HepG2 (cell line): ENCODE measurements around the gene C12orf42.

Experiments used
- ARNTL ChIP-seq: sonication (generic); formaldehyde crosslinking; IDR thresholded peaks from 2 replicates; pipeline ENCODE4 v1.4.0; 2020; ENCODE audit warnings: mild to moderate bottlenecking, missing genetic modification reagents
- ATF3 ChIP-seq: sonication (generic); formaldehyde crosslinking; IDR thresholded peaks from 2 replicates; pipeline ENCODE4 v1.4.0; 2020; ENCODE audit warnings: missing genetic modification reagents
- CREB1 ChIP-seq, 2 experiments: fragments of 450-650 bp in 1 of 2; IDR thresholded peaks; 2 replicates each; pipeline ENCODE4 v1.6.1; 2016 to 2017; ENCODE audit warnings: control low read depth in 1 of 2, mild to moderate bottlenecking in 1 of 2, missing compliant biosample characterization in 1 of 2, missing genetic modification characterization in 1 of 2
- PATZ1 ChIP-seq: sonication (generic); formaldehyde crosslinking; IDR thresholded peaks from 2 replicates; pipeline ENCODE4 v1.4.0; 2020; ENCODE audit warnings: missing genetic modification reagents
- POLR2A ChIP-seq, 2 experiments: IDR thresholded peaks; 2 replicates each; pipeline ENCODE4 v1.6.1; 2011; ENCODE audit warnings: low read depth in 2 of 2, low read length in 2 of 2, mild to moderate bottlenecking in 1 of 2, moderate library complexity in 1 of 2; ENCODE audit not compliant: insufficient read depth in 1 of 2
- RAD21 ChIP-seq: fragments of 450-650 bp; formaldehyde crosslinking; IDR thresholded peaks from 2 replicates; pipeline ENCODE4 v1.5.0; 2020; ENCODE audit warnings: mild to moderate bottlenecking
- SMC3 ChIP-seq: IDR thresholded peaks from 2 replicates; pipeline ENCODE4 v1.6.1; 2011; ENCODE audit warnings: low read length, improper control_type of control experiment
- SOX6 ChIP-seq, 2 experiments: fragments of 450-650 bp in 1 of 2; sonication (generic) in 1 of 2; formaldehyde crosslinking in 1 of 2; IDR thresholded peaks; 2 replicates each; pipeline versions ENCODE4 v1.4.0 to v1.6.1; 2017 to 2020; ENCODE audit warnings: antibody characterized with exemption in 1 of 2, mild to moderate bottlenecking in 1 of 2, missing genetic modification reagents in 1 of 2
- TCF7L2 ChIP-seq: IDR thresholded peaks from 2 replicates; pipeline ENCODE4 v1.6.1; 2011; ENCODE audit warnings: mild to moderate bottlenecking, low read depth, low read length, moderate library complexity
- ZFP41 ChIP-seq: sonication (generic); formaldehyde crosslinking; IDR thresholded peaks from 2 replicates; pipeline ENCODE4 v1.4.0; 2020; ENCODE audit warnings: mild to moderate bottlenecking, missing genetic modification reagents, borderline replicate concordance
- ZNF30 ChIP-seq: sonication (generic); formaldehyde crosslinking; IDR thresholded peaks from 2 replicates; pipeline ENCODE4 v1.5.0; 2020; ENCODE audit warnings: mild to moderate bottlenecking, missing genetic modification reagents
- ZNF556 ChIP-seq: sonication (generic); formaldehyde crosslinking; IDR thresholded peaks from 2 replicates; pipeline ENCODE4 v1.4.0; 2020; ENCODE audit warnings: mild to moderate bottlenecking, missing genetic modification reagents, borderline replicate concordance
- TF ChIP-seq, protein P1 (sequence below), 2 experiments: fragments of 450-650 bp in 1 of 2; sonication (generic) in 1 of 2; formaldehyde crosslinking in 1 of 2; IDR thresholded peaks; 2 replicates each; pipeline versions ENCODE4 v1.6.1 to v1.8.0; 2016 to 2022; ENCODE audit warnings: antibody characterized with exemption in 1 of 2, mild to moderate bottlenecking in 1 of 2, missing genetic modification reagents in 1 of 2
- TF ChIP-seq, protein P2 (sequence below): sonication (generic); formaldehyde crosslinking; IDR thresholded peaks from 2 replicates; pipeline ENCODE4 v1.5.0; 2020; ENCODE audit warnings: mild to moderate bottlenecking, missing genetic modification reagents, moderate library complexity

DNA sequence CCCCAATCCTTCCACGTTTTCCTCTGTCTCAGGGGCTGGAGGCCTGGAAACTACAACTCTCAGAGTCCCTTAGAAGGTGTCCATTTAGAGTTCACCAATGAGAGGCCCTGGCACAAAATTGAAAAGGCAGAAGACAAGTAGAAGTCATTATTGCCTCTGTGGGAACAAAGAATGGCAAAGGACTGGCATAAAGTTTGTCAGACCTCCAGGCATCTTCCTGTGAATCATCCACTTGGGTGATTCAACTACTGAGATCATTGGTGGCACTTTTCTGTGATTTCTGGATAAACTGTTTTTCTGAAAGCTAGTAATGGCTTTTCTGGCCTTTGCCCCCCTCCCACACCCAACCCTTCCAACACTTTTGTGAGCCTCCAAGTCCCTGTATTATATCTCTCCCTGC, 42.6 kb upstream of the C12orf42 start:
- no peak for TF ChIP-seq SOX6 (IDR thresholded peaks at IDR 0.05)
- TF ChIP-seq SOX6 (CRISPR knock-in tag; IDR thresholded peaks at IDR 0.05), result no peak
- TF ChIP-seq ZNF556 (CRISPR knock-in tag), result no peak
- no peak for TF ChIP-seq TCF7L2
- TF ChIP-seq, protein P1, sequence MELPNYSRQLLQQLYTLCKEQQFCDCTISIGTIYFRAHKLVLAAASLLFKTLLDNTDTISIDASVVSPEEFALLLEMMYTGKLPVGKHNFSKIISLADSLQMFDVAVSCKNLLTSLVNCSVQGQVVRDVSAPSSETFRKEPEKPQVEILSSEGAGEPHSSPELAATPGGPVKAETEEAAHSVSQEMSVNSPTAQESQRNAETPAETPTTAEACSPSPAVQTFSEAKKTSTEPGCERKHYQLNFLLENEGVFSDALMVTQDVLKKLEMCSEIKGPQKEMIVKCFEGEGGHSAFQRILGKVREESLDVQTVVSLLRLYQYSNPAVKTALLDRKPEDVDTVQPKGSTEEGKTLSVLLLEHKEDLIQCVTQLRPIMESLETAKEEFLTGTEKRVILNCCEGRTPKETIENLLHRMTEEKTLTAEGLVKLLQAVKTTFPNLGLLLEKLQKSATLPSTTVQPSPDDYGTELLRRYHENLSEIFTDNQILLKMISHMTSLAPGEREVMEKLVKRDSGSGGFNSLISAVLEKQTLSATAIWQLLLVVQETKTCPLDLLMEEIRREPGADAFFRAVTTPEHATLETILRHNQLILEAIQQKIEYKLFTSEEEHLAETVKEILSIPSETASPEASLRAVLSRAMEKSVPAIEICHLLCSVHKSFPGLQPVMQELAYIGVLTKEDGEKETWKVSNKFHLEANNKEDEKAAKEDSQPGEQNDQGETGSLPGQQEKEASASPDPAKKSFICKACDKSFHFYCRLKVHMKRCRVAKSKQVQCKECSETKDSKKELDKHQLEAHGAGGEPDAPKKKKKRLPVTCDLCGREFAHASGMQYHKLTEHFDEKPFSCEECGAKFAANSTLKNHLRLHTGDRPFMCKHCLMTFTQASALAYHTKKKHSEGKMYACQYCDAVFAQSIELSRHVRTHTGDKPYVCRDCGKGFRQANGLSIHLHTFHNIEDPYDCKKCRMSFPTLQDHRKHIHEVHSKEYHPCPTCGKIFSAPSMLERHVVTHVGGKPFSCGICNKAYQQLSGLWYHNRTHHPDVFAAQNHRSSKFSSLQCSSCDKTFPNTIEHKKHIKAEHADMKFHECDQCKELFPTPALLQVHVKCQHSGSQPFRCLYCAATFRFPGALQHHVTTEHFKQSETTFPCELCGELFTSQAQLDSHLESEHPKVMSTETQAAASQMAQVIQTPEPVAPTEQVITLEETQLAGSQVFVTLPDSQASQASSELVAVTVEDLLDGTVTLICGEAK (IDR thresholded peaks at IDR 0.05), result no peak
- TF ChIP-seq, protein P1 (CRISPR knock-in tag; IDR thresholded peaks at IDR 0.05), result no peak
- no peak for TF ChIP-seq ZNF30 (CRISPR knock-in tag)
- TF ChIP-seq, protein P2, sequence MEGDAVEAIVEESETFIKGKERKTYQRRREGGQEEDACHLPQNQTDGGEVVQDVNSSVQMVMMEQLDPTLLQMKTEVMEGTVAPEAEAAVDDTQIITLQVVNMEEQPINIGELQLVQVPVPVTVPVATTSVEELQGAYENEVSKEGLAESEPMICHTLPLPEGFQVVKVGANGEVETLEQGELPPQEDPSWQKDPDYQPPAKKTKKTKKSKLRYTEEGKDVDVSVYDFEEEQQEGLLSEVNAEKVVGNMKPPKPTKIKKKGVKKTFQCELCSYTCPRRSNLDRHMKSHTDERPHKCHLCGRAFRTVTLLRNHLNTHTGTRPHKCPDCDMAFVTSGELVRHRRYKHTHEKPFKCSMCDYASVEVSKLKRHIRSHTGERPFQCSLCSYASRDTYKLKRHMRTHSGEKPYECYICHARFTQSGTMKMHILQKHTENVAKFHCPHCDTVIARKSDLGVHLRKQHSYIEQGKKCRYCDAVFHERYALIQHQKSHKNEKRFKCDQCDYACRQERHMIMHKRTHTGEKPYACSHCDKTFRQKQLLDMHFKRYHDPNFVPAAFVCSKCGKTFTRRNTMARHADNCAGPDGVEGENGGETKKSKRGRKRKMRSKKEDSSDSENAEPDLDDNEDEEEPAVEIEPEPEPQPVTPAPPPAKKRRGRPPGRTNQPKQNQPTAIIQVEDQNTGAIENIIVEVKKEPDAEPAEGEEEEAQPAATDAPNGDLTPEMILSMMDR (CRISPR knock-in tag), result no peak
- TF ChIP-seq CREB1 (IDR thresholded peaks at IDR 0.05), result no peak
- TF ChIP-seq CREB1 (CRISPR knock-in tag; IDR thresholded peaks at IDR 0.05), result no peak
- no peak for TF ChIP-seq RAD21
- TF ChIP-seq POLR2A (IDR thresholded peaks at IDR 0.05; ENCODE audit: insufficient read depth in 1 of 2, low read depth in 2 of 2, low read length in 2 of 2), result no peak
- TF ChIP-seq ATF3 (CRISPR knock-in tag), result no peak
- TF ChIP-seq PATZ1, result no peak
- TF ChIP-seq SMC3, result no peak
- no peak for TF ChIP-seq ARNTL (CRISPR knock-in tag)
- TF ChIP-seq ZFP41 (CRISPR knock-in tag), result no peak
